ENCODE data around the gene WDR72.
"Not testable (repeated sequence)": the region's sequence is repeated elsewhere in the genome, so short reads cannot be mapped to it uniquely, and the experiment has no call there.

Gene WDR72

GRCh38 chr15:53695365-53695764 lies 64.1 kb downstream of the WDR72 start:
- DNase-seq: no peak

- DNase-seq: no peak
These were observed 65.0 kb downstream of the WDR72 start for GRCh38 chr15:53694476-53694874.

DNA sequence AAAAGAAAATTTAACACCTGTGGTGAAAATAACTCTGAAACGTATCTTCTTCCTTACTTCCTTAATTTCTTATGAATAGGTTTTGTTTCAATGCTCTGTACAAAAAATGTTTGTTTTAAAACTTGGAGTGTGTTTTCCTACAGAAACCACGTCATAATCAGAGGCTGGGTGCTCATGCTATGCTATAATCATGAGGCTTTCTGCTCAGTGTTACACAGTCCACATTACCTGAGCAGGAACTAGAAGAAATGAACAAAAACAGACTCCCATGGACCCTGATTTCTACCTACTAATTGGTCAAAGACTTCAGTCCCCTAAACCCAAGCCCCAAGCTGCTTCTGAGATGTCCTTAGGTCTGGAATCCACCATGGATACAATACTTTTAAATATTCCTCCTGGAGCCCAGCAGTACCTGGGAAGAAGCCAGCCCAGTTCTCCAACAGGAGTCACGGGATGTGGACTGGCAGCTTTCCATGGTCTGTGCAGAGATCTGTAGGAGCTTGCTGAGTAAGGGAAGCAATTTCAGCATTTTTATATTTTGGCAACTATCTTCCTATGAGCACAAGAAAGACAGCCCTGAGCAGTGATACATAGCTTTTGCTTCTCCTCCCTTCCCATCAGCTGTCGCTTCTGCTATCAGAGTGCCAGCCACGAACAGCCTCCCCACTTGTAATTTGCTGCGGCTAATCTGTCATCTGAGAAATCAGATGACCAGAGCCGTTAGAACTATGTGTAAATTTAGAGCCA lies 65.6 kb downstream of the WDR72 start:
- DNase-seq: no peak

DNA sequence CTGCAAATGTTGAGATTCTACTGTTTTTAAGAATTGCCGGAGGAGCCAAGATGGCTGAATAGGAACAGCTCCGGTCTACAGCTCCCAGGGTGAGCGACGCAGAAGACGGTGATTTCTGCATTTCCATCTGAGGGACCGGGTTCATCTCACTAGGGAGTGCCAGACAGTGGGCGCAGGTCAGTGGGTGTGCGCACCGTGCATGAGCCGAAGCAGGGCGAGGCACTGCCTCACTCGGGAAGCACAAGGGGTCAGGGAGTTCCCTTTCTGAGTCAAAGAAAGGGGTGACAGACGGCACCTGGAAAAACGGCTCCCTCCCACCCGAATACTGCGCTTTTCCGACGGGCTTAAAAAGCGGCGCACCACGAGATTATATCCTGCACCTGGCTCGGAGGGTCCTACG lies 75.3 kb downstream of the WDR72 start:
- DNase-seq: not testable (repeated sequence)

GRCh38 chr15:53681056-53681455 lies 78.4 kb downstream of the WDR72 start:
- no peak for DNase-seq

GRCh38 chr15:53675832-53676231 lies 83.6 kb downstream of the WDR72 start:
- DNase-seq: no peak

- DNase-seq: no peak
These were observed 87.9 kb downstream of the WDR72 start for GRCh38 chr15:53671545-53671944.

- no peak for DNase-seq
These were observed 88.8 kb downstream of the WDR72 start for GRCh38 chr15:53670701-53671100.

- no peak for DNase-seq
These were observed 93.5 kb downstream of the WDR72 start for GRCh38 chr15:53665930-53666329.

DNA sequence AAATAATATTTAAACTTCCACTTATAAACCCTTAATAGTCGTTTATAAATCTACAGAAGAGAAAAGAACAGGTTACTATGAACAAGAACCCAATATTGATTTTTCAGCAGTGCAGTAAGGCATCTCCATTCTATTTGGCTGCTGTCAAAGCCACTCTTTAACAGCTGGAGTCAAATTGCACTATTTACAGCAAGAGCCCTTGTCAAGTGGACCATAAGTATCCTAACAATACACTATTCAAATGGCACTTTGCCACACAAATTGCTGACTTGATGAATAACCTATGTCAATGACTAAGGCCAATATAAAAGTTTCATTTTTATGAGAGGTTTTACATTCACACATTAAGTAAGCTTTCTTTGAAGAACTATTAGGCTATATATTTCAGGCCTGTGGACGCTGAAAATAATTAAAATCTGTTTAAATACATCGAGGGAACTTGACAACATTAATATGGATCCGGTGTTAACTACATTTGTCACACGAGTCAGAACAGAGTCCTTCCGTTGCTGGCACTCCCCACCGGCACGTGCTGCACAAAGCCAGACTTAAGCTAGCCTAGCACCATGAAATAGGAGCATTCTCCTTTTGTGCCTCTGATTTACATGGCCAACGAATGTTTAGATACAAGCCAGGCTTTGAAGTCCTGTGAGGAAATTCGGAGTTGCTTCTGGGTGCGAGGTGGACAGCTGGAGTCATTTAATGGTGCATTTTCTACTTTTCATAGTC lies 100.5 kb downstream of the WDR72 start:
- peak; percentile 76 for DNase-seq

DNA sequence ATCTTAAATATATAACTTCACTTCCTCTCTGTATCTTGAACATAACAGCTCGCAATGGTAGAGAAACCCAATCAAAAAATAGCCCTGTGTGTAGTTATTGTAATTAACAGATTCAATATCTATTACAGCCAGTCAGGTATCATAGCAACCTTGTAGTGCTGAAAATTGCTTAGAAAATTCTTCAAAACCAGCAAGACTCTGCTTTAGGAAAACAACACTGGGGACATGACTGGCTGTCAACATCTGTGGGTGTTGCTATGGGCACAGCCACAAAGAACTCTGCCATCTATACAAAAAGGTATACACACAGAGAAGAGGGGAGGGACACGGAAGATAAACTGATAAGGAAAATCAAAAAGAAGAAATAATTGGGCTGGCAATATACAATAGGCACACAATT lies 101.2 kb downstream of the WDR72 start:
- no peak for DNase-seq

DNA sequence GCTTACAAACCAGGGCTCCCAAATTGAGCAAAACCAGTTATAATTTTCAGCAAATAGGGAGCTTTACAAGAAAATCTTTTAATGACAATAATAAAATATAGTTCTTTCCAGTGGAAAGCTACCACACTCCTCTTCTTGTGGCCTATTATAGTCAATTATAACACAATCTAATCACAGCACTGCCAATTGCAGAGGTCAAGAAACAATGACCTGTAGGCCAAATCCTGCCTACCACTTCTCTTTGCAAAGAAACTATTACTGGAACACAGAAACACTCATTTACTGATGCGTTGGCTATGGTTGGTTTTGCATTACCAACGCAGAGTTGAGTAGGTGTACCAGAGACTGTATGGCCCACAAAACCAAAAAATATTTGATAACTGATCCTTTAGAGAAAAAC lies 110.5 kb downstream of the WDR72 start:
- DNase-seq: no peak

GRCh38 chr15:53644660-53645059 lies 114.8 kb downstream of the WDR72 start:
- no peak for DNase-seq

DNA sequence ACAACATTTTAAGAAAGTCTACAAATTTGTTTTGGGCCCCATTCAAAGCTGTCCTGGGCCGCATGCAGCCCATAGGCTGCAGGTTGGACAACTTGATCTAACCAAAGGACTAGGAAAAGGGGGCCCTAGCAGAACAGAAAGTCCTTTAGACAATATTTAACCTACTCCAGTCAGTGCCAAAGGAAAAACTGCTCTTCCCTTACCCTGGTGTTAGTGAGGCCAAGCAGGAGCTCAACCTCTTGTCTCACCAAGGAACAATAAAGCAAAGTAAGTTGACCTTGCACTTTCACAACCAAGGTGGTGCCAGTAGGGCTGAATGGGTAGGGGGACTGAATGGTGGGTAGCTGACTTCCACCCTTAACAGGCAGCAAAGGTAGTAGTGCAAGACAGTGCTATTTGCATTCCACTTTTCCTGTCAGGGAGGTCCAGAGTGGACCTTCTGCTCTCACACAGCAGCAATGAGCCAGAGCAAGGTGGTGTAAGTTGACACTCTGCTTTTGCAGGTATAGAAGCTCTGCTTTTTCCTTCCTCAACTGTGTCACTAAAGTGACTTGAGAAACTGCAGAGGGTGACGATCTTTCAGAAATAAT lies 124.9 kb downstream of the WDR72 start:
- no peak for DNase-seq

- DNase-seq: no peak
These were observed 132.2 kb downstream of the WDR72 start for GRCh38 chr15:53627279-53627678.

- no peak for DNase-seq
These were observed 133.3 kb downstream of the WDR72 start for GRCh38 chr15:53625962-53626845.

DNA sequence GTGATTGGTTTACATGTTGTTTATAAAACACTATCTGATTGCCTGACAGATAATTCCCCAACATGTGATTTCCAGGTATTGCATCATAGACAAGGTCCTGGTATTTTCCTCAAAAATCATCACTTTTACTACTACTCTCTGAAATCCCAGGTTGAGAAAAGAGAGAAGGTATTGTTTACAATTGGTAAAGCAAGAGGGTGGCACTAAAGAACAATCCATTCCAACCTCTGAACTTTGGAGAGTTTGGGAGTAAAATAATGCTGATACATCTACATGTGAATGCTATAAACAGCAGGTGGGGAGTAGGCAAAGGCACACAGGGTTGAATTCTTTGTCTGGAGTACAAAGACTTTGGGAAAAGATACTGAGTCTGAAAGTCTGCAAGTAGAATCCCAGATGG lies 134.2 kb downstream of the WDR72 start:
- DNase-seq: no peak

GRCh38 chr15:53618461-53618860 lies 141.0 kb downstream of the WDR72 start:
- DNase-seq: no peak

DNA sequence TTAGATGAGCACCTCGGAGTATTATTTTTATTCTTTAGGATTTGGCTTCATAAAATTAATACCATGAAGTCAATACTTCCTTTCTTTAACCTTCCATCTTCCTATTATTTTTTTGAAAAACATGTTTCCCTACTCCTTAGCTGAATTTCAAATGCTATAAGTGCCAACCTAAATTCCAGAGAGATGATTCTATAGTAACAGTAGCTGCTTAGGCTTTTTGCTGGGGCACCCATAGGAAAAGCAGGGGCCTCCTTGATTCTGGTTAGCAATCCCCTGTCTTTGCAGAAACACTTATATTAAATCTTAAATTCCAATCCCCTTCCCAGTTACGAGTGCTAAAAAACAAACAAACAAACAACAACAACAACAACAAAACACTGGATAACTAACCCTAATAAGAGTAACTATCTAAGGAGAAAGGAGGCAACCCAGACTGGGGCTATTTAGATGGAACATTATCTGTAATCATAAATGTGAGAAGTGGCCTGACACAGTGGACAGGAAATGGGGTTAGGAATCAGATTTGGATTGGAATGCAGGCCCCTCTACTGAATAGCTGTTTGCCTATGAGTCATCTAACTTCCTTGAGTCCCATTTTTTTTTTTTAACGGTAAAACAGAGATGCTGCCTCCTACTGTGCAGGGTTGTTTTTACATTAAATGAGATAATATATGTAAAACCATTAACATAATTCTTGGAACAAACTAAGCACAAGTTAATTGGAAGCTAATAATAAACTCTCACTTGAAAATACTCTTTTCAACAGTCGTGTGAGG lies 148.1 kb downstream of the WDR72 start:
- no peak for DNase-seq

DNA sequence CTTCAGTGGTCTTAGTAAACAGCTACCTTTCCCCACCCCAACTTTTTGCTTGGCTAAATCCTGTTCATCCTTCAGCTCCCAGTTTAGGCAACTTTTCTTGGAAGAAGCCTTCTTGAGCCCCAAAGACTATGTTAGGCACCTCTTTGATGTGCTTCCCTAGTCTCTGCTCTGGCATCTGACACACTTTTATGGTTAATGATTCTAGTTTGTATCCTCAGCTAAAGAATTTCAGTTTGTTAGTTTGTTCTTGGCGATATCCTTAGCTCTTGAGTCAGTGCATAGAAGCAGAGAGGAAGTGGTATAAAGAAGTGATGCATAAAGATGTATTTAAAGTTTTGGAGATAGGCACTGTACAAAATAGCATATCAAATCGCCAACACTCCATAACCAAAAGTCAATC lies 168.4 kb downstream of the WDR72 start:
- DNase-seq: no peak

GRCh38 chr15:53590380-53590779 lies 169.1 kb downstream of the WDR72 start:
- DNase-seq: no peak

GRCh38 chr15:53589520-53590057 lies 169.9 kb downstream of the WDR72 start:
- DNase-seq: no peak
